Endothelial cell of umbilical vein (primary cell): ENCODE results near the gene TBL2.

Source experiments
- EZH2 ChIP-seq: IDR thresholded peaks from 2 replicates; pipeline ENCODE4 v1.6.1; 2012; ENCODE audit warnings: borderline replicate concordance, low read depth, mild to moderate bottlenecking, moderate library complexity, low read length, inconsistent platforms; ENCODE audit not compliant: severe bottlenecking
- FOS ChIP-seq: IDR thresholded peaks from 2 replicates; pipeline ENCODE4 v1.6.1; 2011; ENCODE audit warnings: mild to moderate bottlenecking, low read length, moderate library complexity, borderline replicate concordance; ENCODE audit not compliant: insufficient read depth
- JUN ChIP-seq: IDR thresholded peaks from 2 replicates; pipeline ENCODE4 v1.6.1; 2011; ENCODE audit warnings: borderline replicate concordance, low read depth; ENCODE audit not compliant: insufficient read length, insufficient read depth
- MYC ChIP-seq: IDR thresholded peaks from one replicate; pipeline ENCODE4 v1.6.1; 2011; ENCODE audit warnings: mild to moderate bottlenecking, low read depth, low read length
- POLR2A ChIP-seq: IDR thresholded peaks from 2 replicates; pipeline ENCODE4 v1.6.1; 2012; ENCODE audit warnings: low read depth, mild to moderate bottlenecking, control low read depth, low read length
- POLR2AphosphoS5 ChIP-seq: IDR thresholded peaks from 2 replicates; pipeline ENCODE4 v1.6.1; 2012; ENCODE audit warnings: low read depth, mild to moderate bottlenecking, control low read depth, low read length, moderate library complexity; ENCODE audit not compliant: insufficient read depth
- TF ChIP-seq, protein P1 (sequence below), 2 donors: IDR thresholded peaks; 1 replicate in 1 of 2; 2 replicates in 1 of 2; pipeline ENCODE4 v1.5.1; 2011; ENCODE audit warnings: low read length in 2 of 2, mild to moderate bottlenecking in 2 of 2, moderate library complexity in 2 of 2, control low read depth in 1 of 2, inconsistent platforms in 1 of 2, low read depth in 1 of 2; ENCODE audit not compliant: insufficient read depth in 1 of 2; ENCODE audit errors: extremely low read depth in 1 of 2
- TF ChIP-seq, protein P2 (sequence below): IDR thresholded peaks from 2 replicates; pipeline ENCODE4 v1.6.1; 2011; ENCODE audit not compliant: insufficient read depth, insufficient read length

DNA sequence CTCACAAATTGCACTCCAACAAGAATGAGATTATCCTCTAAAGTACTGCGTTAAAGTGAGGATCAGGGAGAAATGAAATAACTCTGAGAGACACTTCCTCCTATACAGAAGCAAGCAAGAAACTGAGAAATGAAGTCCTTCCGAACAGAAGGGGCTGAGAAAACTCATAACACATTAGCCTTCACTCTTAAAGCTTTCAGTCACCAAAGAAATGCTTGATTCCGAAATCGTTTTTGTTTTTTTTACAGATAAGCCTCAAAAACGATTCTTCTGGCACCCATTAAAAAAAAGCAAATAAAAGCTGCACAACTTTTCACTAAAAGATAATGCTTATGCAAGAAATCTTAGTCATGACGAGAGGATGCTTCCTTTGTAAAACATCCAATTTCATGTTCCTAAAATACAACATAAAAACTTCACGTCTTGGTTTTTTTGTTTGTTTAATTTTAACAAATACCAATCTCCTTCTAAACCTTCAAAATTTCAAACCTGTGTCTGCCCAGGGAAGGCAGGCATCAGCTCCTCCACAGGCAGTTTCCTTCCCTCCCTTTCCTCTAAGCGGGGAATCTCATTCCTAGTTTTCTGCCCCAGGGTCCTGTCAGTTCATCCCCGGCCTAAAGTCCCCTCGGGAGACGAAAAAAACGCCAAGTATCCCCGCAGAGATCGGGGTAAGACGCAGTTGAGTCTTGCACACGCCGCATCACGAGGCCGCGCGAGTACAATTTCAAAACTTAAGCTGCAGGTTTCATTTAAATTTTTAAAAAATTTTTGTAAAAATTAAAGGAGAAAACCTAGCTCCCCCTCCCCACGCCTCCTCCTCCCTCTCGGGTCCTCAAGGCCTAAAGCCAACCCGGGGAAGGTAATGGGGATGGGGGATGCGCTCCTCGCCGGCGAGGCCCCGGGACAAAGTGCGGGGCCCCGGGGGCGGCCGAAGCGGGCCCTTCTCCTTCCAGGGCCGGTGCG is 57.4 kb downstream of the TBL2 start:
- TF ChIP-seq POLR2AphosphoS5 (no peak), POLR2A (no peak), EZH2 (no peak), FOS (no peak), MYC (no peak), JUN (no peak)
- TF ChIP-seq, protein P1, sequence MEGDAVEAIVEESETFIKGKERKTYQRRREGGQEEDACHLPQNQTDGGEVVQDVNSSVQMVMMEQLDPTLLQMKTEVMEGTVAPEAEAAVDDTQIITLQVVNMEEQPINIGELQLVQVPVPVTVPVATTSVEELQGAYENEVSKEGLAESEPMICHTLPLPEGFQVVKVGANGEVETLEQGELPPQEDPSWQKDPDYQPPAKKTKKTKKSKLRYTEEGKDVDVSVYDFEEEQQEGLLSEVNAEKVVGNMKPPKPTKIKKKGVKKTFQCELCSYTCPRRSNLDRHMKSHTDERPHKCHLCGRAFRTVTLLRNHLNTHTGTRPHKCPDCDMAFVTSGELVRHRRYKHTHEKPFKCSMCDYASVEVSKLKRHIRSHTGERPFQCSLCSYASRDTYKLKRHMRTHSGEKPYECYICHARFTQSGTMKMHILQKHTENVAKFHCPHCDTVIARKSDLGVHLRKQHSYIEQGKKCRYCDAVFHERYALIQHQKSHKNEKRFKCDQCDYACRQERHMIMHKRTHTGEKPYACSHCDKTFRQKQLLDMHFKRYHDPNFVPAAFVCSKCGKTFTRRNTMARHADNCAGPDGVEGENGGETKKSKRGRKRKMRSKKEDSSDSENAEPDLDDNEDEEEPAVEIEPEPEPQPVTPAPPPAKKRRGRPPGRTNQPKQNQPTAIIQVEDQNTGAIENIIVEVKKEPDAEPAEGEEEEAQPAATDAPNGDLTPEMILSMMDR (IDR thresholded peaks at IDR 0.05; ENCODE audit: extremely low read depth in 1 of 2, insufficient read depth in 1 of 2, low read depth in 1 of 2, low read length in 2 of 2), result no peak
- TF ChIP-seq, protein P2, sequence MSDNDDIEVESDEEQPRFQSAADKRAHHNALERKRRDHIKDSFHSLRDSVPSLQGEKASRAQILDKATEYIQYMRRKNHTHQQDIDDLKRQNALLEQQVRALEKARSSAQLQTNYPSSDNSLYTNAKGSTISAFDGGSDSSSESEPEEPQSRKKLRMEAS, result no peak
